NCI-H82 treated with DMSO at 0.1 percent for 48 hours (cell line): Measurements from ENCODE around the gene FDX1.
"Not testable (repeated sequence)": the region's sequence is repeated elsewhere in the genome, so short reads cannot be mapped to it uniquely, and the experiment has no call there.

Source experiments
- DNase-seq: peaks from one replicate; lab custom pipeline; 2025; ENCODE audit not compliant: unreplicated experiment; lab: John Stamatoyannopoulos, UW

Gene FDX1, protein sequence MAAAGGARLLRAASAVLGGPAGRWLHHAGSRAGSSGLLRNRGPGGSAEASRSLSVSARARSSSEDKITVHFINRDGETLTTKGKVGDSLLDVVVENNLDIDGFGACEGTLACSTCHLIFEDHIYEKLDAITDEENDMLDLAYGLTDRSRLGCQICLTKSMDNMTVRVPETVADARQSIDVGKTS

DNA sequence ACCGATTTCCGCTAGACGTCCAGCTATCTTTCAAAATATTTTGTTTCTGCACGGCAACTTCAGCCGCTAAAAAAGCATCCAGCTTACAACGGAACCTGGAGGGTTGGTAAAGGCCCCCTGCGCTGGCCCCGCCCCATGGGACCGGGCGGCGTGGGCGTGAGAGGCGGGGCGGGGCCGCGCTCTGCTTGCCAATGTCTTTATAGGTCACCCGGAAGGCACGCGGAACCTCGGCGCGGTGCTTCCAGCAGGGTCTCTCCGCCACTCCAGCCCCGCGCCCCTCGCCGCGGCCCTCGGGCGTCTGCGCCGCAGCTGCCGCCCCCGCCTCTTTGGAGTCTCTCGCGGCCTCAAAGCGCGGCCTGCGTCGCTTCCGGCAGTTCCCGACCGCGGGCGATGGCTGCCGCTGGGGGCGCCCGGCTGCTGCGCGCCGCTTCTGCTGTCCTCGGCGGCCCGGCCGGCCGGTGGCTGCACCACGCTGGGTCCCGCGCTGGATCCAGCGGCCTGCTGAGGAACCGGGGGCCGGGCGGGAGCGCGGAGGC is at the start of gene FDX1:
FDX1 (plus strand) TSS at position 218 of the 536 bp plus-strand sequence; CDS start at position 391, 173 bp downstream.
- DNase-seq: peak; percentile 40

DNA sequence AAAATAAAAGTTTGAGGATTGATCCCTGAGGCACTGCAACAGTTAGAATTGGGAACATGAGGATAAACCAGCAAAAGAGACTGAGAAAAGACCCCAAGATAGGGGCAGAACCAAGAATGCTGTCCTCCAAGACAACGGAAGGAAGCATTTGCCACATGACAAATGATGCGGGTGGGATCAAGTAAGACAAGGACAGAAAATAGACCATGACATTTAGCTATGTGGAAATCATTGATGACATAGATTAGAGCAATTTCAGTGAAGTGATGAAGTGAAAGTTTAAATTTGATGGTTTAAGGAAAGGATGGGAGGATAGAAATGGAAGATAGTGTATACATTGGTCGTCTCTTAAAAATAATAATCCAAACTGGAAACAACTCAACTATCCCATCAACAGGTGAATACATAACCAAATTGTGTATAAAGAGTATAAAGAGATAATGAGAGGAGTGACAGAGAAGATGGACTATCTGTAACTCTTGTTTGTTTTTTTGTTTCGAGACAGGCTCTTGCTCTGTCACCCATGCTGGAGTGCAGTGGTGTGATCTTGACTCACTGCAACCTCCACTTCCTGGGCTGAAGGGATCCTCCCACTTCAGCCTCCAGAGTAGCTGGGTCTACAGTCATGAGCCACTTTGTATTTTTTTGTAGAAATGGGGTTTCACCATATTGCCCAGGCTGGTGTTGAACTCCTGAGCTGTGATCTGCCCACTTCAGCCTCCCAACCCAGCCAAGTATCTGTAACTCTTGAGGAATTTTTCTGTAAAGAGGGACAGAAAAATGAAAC is 48.7 kb upstream of the FDX1 start:
- no peak for DNase-seq

DNA sequence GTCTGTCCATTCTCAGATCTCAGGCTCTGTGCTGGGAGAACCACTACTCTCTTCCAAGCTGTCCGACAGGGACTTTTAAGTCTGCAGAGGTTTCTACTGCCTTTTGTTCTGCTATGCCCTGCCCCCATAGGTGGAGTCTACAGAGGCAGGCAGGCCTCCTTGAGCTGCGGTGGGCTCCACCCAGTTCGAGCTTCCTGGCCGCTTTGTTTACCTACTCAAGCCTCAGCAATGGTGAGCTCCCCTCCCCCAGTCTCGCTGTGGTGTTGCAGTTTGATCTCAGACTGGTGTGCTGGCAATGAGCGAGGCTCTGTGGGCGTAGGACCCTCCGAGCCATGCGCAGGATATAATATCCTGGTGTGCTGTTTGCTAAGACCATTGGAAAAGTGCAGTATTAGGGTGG is 41.5 kb upstream of the FDX1 start:
- not testable (repeated sequence) for DNase-seq

DNA sequence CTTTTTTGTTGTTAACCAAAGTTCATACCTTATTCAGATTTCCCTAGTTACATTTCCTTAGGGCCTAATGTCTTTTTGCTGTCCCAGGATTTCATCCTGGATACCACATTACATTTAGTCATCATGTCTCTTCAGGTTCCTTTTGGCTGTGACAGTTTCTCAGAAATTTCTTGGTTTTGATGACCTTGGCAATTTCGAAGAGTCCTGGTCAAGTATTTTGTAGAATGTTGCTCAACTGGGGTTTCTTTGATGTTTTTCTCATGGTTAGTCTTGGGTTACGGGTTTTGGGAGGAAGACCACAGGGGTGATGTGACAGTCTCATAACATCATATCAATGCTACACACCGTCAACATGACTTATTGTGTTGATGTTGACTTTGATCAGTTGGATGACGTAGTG is 39.8 kb upstream of the FDX1 start:
- no peak for DNase-seq

DNA sequence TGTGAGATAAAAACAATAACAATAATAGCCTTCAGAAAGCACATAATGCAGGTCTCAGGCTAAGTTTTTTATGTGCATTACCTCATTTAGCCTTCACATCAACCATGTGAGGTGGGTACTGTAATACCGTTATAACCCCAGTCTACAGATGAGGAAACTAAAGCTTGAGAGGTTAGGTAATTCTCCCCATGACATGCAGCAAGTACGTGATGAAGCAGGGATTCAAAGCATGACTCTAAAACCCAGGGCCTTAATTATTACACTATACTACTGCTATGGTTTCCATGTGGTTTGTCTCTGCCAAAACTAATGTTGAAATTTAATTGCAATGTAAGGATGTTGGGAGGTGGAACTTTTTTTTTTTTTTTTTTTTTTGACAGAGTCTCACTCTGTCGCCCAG is 37.7 kb upstream of the FDX1 start:
- DNase-seq: no peak

DNA sequence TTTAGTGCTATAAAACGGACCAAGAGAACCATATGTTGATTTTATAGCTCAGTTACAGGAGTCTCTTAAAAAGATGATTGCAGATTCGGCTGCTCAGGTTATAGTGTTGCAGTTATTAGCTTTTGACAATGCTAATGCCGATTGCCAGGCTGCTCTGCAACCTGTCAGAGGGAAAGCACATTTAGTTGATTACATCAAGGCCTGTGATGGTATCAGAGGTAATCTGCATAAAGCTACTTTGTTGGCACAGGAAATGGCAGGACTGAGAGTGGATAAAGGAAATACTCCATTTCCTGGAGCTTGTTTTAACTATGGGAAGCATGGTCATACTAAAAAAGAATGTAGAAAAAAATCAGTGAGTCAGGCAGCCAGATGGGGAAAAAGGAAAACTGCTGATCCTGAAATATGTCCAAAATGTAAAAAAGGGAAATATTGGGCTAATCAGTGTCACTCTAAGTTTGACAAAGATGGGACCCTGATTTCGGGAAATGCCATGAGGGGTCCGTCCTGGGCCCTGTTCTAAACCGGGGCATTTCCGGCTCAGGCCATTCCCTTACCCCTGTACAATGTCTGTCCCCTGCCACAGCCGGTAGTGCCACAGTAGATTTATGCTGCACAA is 32.0 kb upstream of the FDX1 start:
- not testable (repeated sequence) for DNase-seq

DNA sequence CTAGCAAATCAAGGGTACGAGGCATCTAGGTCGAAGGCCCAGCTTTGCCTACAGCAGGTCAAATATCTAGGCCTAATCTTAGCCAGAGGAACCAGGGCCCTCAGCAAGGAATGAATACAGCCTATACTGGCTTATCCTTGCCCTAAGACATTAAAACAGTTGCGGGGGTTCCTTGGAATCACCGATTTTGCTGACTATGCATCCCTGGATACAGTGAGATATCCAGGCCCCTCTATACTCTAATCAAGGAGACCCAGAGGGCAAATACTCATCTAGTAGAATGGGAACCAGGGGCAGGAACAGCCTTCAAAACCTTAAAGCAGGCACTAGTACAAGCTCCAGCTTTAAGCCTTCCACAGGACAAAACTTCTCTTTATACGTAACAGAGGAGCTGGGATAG is 26.2 kb upstream of the FDX1 start:
- not testable (repeated sequence) for DNase-seq

DNA sequence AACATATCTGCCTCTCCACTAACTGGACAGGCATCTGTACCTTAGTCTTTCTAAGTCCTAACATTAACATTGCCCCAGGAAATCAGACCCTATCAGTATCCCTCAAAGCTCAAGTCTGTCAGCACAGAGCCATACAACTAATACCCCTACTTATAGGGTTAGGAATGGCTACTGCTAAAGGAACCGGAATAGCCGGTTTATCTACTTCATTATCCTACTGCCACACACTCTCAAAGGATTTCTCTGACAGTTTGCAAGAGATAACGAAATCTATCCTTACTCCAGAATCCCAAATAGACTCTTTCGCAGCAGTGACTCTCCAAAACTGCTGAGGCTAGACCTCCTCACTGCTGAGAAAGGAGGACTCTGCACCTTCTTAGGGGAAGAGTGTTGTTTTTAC is 24.1 kb upstream of the FDX1 start:
- DNase-seq: not testable (repeated sequence)

DNA sequence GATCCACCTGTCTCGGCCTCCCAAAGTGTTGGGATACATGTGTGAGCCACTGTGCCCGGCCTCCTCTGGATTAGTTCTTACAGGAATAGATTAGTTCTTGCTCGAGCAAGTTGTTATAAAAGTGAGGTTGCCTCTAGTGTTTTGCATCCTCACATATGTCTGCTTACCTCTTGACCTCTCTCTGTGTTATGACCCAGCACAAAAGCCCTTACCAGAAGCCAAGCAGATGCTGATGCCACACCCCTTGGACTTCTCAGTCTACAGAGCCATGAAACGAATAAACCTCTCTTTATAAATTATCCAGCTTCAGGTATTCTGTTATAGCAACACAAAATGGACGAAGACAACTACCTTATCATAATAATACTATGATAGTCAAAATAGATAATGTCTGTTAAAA is 22.4 kb upstream of the FDX1 start:
- DNase-seq: no peak

DNA sequence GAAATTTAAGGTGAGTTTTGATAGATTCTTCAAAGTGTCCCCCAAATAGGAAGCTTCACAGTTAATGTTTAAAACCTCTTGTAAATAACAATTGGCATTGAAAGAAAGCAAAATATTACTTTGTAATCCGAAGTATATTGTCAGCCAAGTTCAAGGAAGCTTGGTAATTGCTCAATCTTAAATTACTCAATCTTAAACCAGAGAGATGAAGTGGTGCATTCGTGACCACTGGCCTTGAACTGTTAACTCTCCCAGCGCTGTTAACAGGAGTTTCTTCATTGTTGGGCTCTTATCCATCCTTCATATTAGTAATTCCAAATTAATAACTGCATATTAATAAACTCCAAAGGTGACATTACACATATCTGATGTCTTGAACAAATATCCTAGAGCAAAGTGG is 20.6 kb upstream of the FDX1 start:
- DNase-seq: no peak

DNA sequence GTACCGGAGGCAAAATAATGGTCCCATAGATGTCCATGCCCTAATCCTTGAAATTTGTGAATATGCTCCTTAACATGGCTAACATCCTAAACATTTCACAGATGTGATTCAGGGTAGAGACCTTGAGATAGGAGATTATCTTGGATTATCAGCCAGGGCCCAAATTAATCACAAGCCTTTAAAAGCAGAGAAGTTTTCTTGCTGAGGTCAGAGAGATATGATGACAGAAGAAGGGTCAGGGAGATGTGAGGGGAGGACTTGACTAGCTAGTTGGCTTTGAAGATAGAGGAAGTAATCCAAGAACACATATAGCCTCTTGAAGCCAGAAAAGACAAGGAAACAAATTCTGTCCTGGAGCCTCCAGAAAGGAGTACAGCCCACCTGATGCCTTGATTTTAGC is 19.1 kb upstream of the FDX1 start:
- no peak for DNase-seq

DNA sequence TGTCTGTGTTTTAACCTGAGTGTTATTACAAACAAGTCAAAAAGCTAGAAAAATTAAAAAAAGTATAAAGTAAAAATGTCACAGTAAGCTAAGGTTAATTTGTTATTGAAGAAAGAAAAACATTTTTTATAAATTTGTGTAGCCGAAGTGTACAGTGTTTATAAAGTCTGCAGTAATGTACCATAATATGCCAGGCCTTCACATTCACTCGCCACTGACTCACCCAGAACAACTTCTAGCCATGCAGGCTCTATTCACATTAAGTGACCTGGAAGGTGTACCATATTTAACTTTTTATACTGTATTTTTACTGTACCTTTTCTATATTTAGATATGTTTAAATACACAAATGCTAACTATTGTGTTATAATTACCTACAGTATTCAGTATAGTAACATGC is 14.7 kb upstream of the FDX1 start:
- no peak for DNase-seq

DNA sequence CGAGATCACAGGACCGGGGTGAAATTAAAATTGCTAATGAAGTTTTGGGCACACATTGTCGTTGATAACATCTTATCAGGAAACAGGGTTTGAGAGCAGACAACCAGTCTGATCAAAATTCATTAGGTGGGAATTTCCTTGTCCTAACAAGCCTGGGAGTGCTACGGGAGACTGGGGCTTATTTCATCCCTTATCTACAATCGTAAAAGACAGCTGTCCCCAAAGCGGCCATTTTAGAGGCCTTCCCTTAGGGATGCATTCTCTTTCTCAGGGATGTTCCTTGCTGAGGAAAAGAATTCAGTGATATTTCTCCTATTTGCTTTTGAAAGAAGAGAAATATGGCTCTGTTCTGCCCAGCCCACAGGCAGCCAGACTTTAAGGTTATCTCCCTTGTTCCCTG is 8.1 kb upstream of the FDX1 start:
- DNase-seq: not testable (repeated sequence)

DNA sequence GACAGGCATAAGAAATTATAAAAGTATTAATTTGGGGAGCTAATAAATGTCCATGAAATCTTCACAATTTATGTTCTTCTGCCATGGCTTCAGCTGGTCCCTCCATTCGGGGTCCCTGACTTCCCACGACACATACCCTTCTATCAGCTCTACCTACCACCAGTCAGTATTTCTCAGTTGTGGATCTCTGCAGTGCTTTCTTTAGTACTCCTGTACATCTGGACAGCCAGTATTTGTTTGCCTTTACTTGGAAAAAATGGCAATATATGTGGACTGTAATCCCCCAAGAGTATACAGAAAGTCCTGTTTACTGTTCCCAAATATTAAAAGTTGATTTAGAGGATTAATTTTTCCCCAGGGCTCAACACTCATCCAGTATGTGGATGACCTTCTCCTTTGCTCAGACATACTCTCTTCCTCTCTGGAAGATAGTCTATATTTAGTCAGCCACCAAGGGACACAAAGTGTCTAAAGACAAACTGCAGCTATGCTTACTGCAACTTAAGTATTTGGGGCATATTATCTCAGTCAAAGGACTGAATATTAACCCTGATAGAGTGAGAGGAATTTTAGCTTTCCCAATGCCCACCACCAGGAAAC is 7.3 kb upstream of the FDX1 start:
- DNase-seq: no peak

DNA sequence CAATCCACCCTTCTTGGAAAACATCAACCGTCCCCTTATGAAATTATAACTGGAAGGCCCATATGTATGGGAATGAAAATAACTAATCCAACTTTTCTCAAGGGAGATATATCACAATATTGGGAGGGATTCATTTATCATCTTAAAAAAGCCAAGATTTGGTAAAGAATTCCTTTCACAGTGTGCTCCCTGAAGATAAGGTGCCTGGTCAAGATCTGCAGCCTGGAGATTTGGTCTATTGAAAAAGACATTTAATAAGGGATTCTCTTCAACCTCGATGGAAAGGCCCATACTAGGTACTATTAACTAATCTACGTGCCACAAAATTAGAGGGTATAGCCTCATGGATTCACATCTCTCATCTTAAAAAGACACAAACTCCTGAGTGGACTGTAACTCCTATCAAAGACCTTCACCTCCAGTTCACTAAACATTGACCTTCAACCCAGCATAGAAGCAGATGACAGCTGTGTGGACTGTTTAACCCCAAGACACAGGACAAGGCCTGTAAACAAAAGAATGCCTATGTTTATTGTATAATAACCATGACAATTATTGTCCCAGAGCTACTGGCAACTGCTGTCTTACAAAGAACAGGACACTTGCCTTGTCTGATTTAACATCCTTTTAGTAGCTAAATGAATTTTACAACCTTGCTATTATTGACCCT is 4.8 kb upstream of the FDX1 start:
- DNase-seq: no peak

DNA sequence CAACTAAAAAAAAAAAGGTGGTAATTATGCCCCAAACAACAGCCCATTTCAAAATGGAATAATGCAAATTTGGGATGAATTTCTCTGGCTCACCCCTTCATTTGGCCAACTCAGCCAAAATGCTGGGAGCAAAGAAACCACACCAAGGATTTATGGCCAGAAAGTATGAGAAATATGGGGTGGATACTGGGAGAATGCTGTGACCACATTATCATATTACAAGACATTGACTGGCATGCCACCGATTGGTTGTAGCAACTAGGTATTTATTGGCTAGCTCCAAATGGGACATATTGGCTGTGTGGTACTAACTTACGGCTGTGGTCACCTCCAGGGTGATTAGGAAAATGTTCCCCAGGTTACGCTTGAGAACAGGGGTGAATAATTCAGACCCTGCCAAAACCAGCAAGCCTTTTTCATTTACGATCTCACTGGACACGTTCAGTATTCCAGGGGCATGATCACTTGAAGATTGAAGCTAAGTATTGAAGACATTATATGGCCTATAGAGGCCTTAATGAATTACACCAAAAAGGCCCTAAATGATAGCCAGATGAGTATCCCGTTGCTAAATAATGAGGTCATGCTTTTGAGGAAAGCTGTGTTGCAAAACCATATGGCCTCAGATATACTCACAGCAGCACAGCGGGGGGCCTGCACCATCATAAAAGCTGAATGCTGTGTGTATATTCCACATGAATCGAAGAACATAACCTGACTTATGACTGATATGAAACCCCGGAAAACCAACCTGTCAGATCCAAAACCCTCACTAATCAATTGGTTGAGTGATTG is 3.8 kb upstream of the FDX1 start:
- no peak for DNase-seq

DNA sequence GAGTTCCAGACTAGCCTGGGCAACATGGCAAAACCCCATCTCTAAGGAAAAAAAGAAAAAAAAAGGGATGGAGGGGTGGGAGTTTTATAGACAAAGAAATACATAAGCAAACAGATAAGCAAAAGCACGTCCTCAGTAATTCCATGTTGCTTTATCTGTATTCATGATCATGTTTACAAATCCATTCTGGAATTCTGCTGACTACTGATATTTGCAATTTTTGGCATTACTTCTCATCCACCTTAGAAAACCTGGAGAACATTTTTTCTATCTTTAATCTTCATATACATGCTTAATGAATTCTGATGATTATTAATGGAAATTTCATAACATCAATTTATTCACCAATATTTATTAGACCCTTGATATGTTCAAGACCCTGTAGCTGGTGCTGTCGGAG is 1.7 kb upstream of the FDX1 start:
- no peak for DNase-seq

DNA sequence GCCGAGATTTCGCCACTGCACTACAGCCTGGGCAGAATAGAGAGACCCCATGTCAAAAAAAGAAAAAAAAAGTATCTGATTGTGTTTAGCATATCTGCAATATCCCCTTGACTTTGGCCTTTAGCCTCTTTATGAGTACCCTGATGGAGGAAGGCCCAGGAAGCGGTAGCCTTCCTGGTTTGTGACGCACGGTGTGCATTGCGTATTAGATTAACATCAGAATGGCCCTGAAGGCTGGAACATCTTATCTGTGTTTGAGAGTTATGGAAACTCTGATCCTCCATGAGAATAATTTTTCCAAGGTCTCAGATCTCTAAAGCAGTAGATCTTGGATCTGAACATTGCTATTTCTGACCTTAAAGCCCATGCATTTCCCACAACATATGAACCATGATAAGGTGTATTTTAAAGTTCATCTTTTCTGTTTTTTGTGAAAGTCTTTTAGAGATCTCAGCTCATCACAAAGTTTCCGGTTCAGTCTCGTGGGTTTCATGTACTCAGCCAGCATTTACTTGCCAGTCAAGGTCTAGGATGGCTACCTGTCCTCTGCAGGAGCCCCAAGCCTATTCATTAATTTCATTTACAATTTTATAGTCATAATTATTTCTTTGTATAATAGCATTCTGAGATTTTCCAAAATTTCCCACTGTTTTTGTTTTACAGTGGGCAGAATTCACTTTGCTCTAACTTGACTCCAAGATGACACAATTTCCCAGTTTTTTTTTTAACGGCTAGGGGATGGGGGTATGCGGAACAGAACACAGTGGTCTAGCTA is 605 bp upstream of the FDX1 start:
- DNase-seq: no peak

DNA sequence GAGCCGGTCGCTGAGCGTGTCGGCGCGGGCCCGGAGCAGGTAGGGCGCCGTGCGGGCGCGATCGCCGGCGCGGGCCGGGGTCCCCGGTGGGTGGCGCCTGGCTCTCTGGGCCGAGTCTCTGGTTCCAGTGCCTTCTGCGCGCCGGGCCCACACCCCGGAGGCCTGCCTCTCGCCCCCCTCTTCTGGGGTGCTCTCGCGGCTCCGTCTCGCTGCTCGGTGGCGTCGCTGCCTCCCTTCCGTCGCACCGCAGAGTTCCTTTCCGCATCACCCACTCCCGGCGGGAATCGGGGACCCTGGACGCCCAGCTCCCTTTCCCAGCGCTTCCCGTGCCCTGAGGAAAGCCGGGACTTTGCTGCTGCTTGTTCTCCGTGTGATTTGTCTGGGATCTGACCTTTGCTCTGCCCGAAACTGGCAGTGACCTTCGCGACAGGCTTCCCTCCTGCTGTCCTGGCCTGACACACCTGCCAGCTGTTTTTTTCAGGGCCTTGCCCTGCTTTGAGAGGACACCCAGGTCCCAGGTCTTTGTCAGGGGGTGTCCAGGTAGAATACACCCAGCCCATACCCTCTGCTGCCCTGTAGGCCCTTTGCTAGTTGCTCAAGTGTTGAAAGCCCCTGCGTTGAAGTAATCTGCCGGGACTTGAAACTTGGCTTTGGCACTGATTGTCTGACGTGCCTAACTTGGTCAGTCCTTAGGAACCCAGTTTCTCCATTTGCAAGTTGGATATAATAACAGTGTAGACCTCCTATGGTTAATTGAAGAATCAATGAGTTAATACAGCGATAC is 711 bp downstream of the FDX1 start:
- no peak for DNase-seq
